K562 (cell line): ENCODE data around the gene CHRNA9. TPM values are rescaled to one million over a fixed set of nuclear protein-coding genes. Genes with fewer than 3 reads are reported as not detected.
A peak's percentile ranks its signal among the peaks of the same experiment; 100 is the strongest.

Experiments
- ARID1B ChIP-seq: fragments of 450-650 bp; IDR thresholded peaks from 2 replicates; pipeline ENCODE4 v1.6.1; 2016; ENCODE audit warnings: antibody characterized with exemption, mild to moderate bottlenecking, inconsistent platforms
- LCOR ChIP-seq: sonication (generic); formaldehyde crosslinking; IDR thresholded peaks from 2 replicates; pipeline ENCODE4 v1.8.0; 2022; ENCODE audit warnings: mild to moderate bottlenecking, missing genetic modification reagents
- PYGO2 ChIP-seq: fragments of 450-650 bp; IDR thresholded peaks from 2 replicates; pipeline ENCODE4 v1.6.1; 2016; ENCODE audit warnings: mild to moderate bottlenecking, missing genetic modification characterization, moderate library complexity, missing compliant biosample characterization
- THRAP3 ChIP-seq: fragments of 450-650 bp; IDR thresholded peaks from 2 replicates; pipeline ENCODE4 v1.6.1; 2016; ENCODE audit warnings: mild to moderate bottlenecking, inconsistent platforms, borderline replicate concordance
- U2AF2 ChIP-seq: fragments of 200-400 bp; formaldehyde crosslinking; optimal IDR thresholded peaks from 2 replicates; pipeline ENCODE3; 2017; ENCODE audit warnings: low read depth, mild to moderate bottlenecking, low read length
- ZC3H11A ChIP-seq: IDR thresholded peaks from 2 replicates; pipeline ENCODE4 v1.6.1; 2012; ENCODE audit warnings: low read depth, low read length, improper control_type of control experiment
- ZNF175 ChIP-seq: fragments of 200-800 bp; sonication (Bioruptor generic); IDR thresholded peaks from 2 replicates; pipeline ENCODE4 v1.6.1; 2016; ENCODE audit warnings: low read depth, mild to moderate bottlenecking, missing genetic modification characterization, missing compliant biosample characterization
- ZNF584 ChIP-seq: fragments of 200-800 bp; sonication (Bioruptor generic); IDR thresholded peaks from 2 replicates; pipeline ENCODE4 v1.6.1; 2016; ENCODE audit warnings: low read depth, mild to moderate bottlenecking, missing genetic modification characterization, missing compliant biosample characterization
- ZNF766 ChIP-seq: fragments of 200-800 bp; sonication (Bioruptor generic); conservative IDR thresholded peaks from 2 replicates; pipeline ENCODE4 v1.6.1; 2016; ENCODE audit warnings: missing genetic modification characterization, missing compliant biosample characterization
- polyA plus RNA-seq, 8 experiments: library from polyadenylated mRNA; depleted of rRNA in 4 of 8; stranded (reverse) in 5 of 8; unstranded in 3 of 8; fragments of >200 nt; fragmentation: Nextera tagmentation in 2 of 8; fragmentation: Illumina TruSeq in 1 of 8; extraction: Ambion mirVana in 2 of 8; extraction: Trizol in 1 of 8; gene quantifications; 2 replicates each; pipeline versions ENCODE4 v1.2.1 to v1.2.3, GENCODE V29; 2011 to 2014; ENCODE audit warnings: inconsistent platforms in 1 of 8, missing spikeins in 1 of 8
- total RNA-seq, 7 experiments: library from RNA; depleted of rRNA in 6 of 7; stranded (reverse); fragments of >200 nt in 6 of 7; fragmentation: Illumina TruSeq in 2 of 7; extraction: Trizol in 2 of 7; gene quantifications; 2 replicates each; pipeline versions ENCODE4 v1.2.1 to v1.2.3, GENCODE V29; 2011 to 2021; ENCODE audit warnings: low replicate concordance in 1 of 7
- TF ChIP-seq, protein P1 (sequence below), 2 experiments: fragments of 450-650 bp; IDR thresholded peaks; 2 replicates each; pipeline ENCODE4 v1.6.1; 2016; ENCODE audit warnings: mild to moderate bottlenecking in 2 of 2, borderline replicate concordance in 1 of 2, low read depth in 1 of 2, moderate library complexity in 1 of 2
- TF ChIP-seq, protein P2 (sequence below): sonication (generic); formaldehyde crosslinking; IDR thresholded peaks from 2 replicates; pipeline ENCODE4 v1.5.0; 2020; ENCODE audit warnings: missing genetic modification reagents
- TF ChIP-seq, protein P3 (sequence below): fragments of 450-650 bp; IDR thresholded peaks from 2 replicates; pipeline ENCODE4 v1.6.1; 2016; ENCODE audit warnings: mild to moderate bottlenecking

CHRNA9 gene
- total and polyA plus RNA-seq, 9 of the 15 experiments (the other 6 are each of a cell fraction or from before 2014, with no cell fraction given) = not detected

DNA sequence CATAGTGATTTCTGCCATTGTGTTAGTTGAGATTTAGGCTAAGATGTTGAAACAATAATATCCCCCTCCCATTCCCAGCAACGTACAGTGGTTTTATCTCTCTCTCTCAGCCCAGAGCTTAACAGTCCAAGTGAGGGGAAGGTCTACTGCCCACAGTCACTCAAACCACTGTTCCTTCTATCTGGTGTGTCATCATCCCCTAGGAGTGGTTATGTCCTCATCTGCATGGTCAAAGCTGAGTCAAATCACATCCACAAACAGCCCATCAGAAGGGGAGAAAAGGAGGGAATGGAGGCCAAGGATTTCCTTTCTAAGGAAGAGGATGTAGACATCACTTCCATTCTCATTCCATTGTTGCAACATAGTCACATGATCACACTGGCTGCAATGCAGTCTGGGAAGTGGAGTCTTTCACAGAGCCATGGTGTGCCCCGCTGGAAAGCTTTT lies 42.8 kb upstream of the CHRNA9 start (continued):
- TF ChIP-seq, protein P1, sequence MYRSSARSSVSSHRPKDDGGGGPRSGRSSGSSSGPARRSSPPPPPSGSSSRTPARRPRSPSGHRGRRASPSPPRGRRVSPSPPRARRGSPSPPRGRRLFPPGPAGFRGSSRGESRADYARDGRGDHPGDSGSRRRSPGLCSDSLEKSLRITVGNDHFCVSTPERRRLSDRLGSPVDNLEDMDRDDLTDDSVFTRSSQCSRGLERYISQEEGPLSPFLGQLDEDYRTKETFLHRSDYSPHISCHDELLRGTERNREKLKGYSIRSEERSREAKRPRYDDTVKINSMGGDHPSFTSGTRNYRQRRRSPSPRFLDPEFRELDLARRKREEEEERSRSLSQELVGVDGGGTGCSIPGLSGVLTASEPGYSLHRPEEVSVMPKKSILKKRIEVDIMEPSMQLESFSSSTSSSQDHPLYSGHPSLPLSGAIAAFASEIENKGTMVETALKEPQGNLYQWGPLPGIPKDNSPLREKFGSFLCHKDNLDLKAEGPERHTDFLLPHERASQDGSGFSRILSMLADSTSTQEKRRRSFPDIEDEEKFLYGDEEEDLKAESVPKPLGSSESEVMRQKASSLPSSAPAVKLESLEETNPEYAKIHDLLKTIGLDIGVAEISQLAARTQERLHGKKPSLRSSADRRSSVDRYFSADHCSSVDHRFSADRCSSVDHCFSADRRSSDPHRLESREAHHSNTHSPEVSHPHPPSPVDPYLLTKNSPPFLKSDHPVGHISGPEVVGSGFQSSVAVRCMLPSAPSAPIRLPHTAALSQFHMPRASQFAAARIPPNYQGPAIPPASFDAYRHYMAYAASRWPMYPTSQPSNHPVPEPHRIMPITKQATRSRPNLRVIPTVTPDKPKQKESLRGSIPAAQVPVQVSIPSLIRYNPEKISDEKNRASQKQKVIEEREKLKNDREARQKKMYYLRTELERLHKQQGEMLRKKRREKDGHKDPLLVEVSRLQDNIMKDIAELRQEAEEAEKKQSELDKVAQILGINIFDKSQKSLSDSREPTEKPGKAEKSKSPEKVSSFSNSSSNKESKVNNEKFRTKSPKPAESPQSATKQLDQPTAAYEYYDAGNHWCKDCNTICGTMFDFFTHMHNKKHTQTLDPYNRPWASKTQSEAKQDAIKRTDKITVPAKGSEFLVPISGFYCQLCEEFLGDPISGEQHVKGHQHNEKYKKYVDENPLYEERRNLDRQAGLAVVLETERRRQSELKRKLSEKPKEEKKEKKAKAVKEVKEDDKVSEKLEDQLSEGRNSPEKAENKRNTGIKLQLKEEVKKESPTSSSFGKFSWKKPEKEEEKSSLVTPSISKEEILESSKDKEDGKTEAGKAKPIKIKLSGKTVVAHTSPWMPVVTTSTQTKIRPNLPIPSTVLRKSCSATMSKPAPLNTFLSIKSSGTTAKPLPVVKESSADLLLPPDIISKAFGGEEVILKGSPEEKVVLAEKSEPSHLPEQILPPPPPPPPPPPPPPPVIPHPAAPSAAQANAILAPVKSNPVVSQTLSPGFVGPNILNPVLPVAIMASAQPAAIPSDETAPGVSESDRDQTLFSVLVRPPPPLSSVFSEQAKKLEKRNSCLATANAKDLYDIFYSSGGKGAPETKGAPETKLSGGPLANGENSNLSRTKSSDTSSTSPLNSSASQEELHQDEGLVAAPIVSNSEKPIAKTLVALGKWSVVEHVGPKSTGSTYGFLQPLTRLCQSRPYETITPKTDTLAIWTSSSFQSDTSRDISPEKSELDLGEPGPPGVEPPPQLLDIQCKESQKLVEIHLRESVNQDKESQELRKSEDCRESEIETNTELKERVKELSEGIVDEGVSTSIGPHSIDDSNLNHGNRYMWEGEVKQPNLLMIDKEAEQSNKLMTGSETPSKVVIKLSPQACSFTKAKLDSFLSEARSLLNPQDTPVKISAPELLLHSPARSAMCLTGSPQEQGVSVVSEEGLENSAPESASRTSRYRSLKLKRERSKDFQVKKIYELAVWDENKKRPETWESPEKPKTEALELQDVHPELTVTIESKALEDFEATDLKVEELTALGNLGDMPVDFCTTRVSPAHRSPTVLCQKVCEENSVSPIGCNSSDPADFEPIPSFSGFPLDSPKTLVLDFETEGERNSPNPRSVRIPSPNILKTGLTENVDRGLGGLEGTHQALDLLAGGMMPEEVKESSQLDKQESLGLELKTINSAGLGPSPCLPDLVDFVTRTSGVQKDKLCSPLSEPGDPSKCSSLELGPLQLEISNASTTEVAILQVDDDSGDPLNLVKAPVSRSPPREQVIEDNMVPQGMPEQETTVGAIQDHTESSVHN (IDR thresholded peaks at IDR 0.05; ENCODE audit: borderline replicate concordance in 1 of 2, low read depth in 1 of 2) = peak in 1 of 2 experiments; percentile 62; a peak in 1 of 4 replicates
- TF ChIP-seq, protein P2, sequence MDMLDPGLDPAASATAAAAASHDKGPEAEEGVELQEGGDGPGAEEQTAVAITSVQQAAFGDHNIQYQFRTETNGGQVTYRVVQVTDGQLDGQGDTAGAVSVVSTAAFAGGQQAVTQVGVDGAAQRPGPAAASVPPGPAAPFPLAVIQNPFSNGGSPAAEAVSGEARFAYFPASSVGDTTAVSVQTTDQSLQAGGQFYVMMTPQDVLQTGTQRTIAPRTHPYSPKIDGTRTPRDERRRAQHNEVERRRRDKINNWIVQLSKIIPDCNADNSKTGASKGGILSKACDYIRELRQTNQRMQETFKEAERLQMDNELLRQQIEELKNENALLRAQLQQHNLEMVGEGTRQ (CRISPR knock-in tag) = peak; percentile 96
- TF ChIP-seq ARID1B = peak; percentile 86
- no peak for TF ChIP-seq ZNF584 (CRISPR knock-in tag)
- TF ChIP-seq THRAP3 = no peak
- no peak for TF ChIP-seq LCOR
- no peak for TF ChIP-seq ZC3H11A
- peak; percentile 40; the same call in 1 of the 2 replicates for TF ChIP-seq ZNF175 (CRISPR knock-in tag)
- TF ChIP-seq U2AF2 = no peak
- TF ChIP-seq, protein P3, sequence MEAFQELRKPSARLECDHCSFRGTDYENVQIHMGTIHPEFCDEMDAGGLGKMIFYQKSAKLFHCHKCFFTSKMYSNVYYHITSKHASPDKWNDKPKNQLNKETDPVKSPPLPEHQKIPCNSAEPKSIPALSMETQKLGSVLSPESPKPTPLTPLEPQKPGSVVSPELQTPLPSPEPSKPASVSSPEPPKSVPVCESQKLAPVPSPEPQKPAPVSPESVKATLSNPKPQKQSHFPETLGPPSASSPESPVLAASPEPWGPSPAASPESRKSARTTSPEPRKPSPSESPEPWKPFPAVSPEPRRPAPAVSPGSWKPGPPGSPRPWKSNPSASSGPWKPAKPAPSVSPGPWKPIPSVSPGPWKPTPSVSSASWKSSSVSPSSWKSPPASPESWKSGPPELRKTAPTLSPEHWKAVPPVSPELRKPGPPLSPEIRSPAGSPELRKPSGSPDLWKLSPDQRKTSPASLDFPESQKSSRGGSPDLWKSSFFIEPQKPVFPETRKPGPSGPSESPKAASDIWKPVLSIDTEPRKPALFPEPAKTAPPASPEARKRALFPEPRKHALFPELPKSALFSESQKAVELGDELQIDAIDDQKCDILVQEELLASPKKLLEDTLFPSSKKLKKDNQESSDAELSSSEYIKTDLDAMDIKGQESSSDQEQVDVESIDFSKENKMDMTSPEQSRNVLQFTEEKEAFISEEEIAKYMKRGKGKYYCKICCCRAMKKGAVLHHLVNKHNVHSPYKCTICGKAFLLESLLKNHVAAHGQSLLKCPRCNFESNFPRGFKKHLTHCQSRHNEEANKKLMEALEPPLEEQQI = peak; percentile 70; the same call in 1 of the 2 replicates
- peak; percentile 66 for TF ChIP-seq ZNF766 (CRISPR knock-in tag)
- peak; percentile 65; the same call in 1 of the 2 replicates for TF ChIP-seq PYGO2 (tag)
